GM12873 (cell line): ENCODE measurements around the gene PARD3B.

Experiments used
- CTCF ChIP-seq: IDR thresholded peaks from 2 replicates; pipeline ENCODE4 v1.5.1; 2012; ENCODE audit warnings: low read depth, mild to moderate bottlenecking, moderate library complexity, low read length, control low read depth; ENCODE audit not compliant: insufficient read depth; ENCODE audit errors: missing control alignments

PARD3B gene

GRCh38 chr2:204751472-204751871, 206.2 kb downstream of the PARD3B start:
- TF ChIP-seq CTCF: no peak

DNA sequence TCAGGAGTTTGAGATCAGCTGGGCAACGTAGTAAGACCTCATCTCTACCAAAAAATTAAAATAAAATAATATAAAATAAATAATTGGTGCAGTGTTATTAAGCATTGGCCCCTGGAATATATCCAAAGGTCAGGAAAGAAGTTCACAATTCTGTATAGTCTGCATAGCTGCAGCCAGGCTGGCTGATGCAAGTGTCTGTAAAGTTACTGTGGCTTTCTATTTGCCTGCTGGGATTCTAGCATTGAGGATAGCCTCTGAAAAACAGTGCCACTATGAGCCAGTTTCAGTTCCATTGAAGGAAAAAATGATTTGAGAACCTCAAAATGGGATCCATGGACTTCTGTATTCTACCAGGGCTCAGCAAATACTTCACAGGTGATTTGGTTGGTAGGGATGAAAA, 208.6 kb downstream of the PARD3B start:
- no peak for TF ChIP-seq CTCF

GRCh38 chr2:204754898-204755297, 209.6 kb downstream of the PARD3B start:
- no peak for TF ChIP-seq CTCF

DNA sequence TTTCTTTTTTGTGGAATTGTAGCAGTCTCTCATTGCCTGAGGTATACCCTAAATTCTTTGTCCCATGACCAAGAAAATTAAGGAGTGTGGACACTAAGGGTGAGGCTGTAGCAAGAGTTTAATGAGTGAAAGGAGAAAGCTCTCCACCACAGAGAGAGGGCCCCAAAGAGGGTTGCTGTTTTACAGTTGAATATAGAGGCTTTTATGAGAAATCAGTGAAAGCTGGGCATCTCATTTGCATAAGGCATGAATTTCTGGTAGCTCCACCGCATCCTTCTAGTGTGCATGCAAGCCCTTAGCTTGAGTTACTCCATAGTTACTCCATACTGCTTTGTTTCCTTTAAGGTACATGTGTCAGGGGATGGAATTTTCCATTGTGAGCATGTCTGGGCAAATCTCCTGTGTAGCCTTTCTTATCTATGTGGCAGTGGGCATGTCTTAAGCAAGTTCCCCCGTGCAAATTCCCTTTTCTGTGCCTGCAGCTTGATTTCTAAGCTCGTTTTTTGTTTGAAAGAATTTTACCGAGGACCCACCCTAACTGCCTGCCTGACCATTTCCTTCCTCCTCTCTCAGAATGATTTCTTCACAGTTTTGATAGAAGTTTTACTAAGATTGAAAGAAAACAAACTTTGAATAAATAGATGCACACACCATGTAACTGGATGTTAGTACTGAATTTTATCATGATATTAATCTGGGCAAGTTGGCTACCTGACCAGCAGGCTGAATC, 218.9 kb downstream of the PARD3B start:
- no peak for TF ChIP-seq CTCF

GRCh38 chr2:204770735-204771134, 225.5 kb downstream of the PARD3B start:
- TF ChIP-seq CTCF: no peak

DNA sequence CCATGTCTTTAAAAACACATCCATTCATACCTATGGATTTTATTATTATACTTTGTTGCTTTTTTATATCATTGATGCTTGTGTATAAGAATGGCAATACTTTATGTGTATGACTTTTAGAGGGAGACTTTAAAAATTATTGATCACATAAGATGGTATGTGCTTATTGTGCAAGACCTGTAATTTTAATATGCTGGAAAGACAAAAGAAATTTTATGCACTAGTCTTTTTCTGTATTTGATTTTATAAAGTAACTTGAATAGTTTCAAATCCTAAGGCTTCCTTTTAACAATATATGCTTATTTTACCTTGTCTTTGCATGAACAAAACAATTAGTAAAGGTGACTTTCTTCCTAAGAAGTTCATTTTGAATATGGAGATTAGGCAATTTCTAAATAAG, 226.4 kb downstream of the PARD3B start:
- TF ChIP-seq CTCF: no peak

DNA sequence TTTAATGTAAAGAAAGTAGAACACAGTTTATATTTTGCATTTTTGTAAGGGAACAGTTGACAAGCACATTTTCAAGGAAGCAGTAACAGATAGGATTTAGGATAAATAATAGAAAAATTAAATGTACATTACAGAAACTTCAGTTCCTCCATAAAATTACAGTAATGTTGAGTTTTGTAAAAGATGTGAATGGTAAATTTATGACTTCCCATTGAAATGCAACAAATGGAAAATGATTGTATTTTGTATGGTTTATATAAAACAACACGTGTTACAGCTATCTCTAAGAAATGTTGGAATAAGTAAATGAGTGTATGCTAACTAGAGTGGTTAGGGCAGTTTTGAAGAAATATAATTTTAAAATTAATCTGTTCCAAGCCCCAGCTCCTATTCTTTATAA, 227.3 kb downstream of the PARD3B start:
- no peak for TF ChIP-seq CTCF

DNA sequence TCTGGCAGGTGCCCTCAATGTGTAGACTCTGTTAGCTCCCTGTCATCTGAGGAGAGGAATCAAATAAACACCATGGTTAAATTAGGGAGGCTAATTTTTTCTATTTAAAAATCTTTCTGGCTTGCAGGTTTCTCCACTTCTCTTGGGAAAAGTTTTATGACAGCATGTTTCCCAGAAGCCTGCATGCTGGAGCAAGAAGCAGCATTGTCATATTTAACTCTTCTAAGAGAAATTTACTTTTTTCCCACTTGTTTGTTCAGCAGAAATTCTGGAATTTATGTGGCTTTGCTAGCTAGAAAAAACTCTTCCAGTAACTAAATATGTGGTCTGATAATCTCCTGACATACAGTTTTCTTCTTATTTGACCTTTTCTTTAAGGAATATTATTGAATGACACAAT, 230.5 kb downstream of the PARD3B start:
- no peak for TF ChIP-seq CTCF
